ENCODE measurements around the gene PLIN3. TPM values are rescaled to one million over a fixed set of nuclear protein-coding genes. Genes with fewer than 3 reads are reported as not detected.
"Not testable (repeated sequence)": the region's sequence is repeated elsewhere in the genome, so short reads cannot be mapped to it uniquely, and the experiment has no call there.

Gene PLIN3
- total RNA-seq, 4 donors from 2014 or later, result 67.3 to 173 (median 147) TPM

DNA sequence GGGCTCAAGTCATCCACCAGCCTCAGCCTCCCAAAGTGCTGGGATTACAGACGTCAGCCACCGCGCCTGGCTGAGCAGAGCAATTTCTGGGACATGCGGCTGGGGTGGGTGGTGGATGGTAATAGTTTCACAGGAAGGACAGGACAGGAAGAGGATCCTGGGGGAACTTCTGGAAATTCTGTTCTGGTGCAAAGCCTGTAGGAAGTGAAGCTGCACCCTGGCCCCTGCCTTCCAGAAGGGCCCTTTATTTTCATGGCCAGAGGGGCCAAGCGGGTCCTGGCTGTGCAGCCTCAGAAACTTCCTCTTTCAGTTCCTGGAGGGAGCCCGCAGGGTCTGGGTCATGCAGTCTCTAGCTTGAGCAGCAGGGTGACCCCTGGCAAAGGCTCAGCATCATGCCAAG is 60.3 kb downstream of the PLIN3 start:
- DNase-seq, result no peak
- H3K4me3 ChIP-seq, result no peak overlapping the region
- H3K36me3 ChIP-seq, result no peaks in the 10 kb centered on the region
- WGBS, 2 donors, result 71 to 83% methylated on average over 3 to 4 of the region's 6 CpGs
- TF ChIP-seq, protein P1, sequence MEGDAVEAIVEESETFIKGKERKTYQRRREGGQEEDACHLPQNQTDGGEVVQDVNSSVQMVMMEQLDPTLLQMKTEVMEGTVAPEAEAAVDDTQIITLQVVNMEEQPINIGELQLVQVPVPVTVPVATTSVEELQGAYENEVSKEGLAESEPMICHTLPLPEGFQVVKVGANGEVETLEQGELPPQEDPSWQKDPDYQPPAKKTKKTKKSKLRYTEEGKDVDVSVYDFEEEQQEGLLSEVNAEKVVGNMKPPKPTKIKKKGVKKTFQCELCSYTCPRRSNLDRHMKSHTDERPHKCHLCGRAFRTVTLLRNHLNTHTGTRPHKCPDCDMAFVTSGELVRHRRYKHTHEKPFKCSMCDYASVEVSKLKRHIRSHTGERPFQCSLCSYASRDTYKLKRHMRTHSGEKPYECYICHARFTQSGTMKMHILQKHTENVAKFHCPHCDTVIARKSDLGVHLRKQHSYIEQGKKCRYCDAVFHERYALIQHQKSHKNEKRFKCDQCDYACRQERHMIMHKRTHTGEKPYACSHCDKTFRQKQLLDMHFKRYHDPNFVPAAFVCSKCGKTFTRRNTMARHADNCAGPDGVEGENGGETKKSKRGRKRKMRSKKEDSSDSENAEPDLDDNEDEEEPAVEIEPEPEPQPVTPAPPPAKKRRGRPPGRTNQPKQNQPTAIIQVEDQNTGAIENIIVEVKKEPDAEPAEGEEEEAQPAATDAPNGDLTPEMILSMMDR (IDR thresholded peaks at IDR 0.05), result no peak
- TF ChIP-seq POLR2A (IDR thresholded peaks at IDR 0.05), result no peak
- H3K27ac ChIP-seq, result peak overlapping the region in 1 of 4 donors; percentile 39
- intact Hi-C loops (cut with DNase I), result no loop called here
- peaks cover 3 to 32% (median 7%) of the 10 kb centered on the region in 3 donors for H3K4me1 ChIP-seq
- no peaks in the 10 kb centered on the region for H3K9me3 ChIP-seq
- no peaks in the 10 kb centered on the region for H3K27me3 ChIP-seq

DNA sequence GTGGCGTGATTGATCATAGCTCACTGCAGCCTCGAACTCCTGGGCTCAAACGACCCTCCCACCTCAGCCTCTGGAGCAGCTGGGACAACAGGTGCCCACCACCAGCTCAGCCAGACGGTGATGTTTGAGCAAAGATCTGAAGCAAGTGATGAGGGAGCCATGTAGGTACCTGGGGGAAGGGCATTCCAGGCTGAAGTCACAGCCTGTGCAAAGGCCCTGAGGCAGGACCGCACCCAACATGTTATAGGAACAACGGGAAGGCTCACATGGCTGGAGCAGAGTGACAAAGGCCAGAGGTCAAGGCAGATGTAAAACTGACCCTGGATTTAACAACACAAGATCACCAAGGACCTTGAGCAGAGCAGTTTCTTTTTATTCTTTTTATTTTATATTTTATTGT is 61.1 kb downstream of the PLIN3 start:
- H3K4me1 ChIP-seq, result peaks cover 3 to 32% (median 3%) of the 10 kb centered on the region in 3 donors
- H3K9me3 ChIP-seq, result no peaks in the 10 kb centered on the region
- TF ChIP-seq, protein P1 (IDR thresholded peaks at IDR 0.05), result no peak
- TF ChIP-seq POLR2A (IDR thresholded peaks at IDR 0.05), result no peak
- H3K27ac ChIP-seq, result no peak overlapping the region
- H3K4me3 ChIP-seq, result no peak overlapping the region
- H3K27me3 ChIP-seq, result no peaks in the 10 kb centered on the region
- H3K36me3 ChIP-seq, result no peaks in the 10 kb centered on the region
- intact Hi-C loops (cut with DNase I), result no loop called here
- WGBS, 2 donors, result 73% methylated on average over 3 to 6 of the region's 6 CpGs
- DNase-seq, result no peak

DNA sequence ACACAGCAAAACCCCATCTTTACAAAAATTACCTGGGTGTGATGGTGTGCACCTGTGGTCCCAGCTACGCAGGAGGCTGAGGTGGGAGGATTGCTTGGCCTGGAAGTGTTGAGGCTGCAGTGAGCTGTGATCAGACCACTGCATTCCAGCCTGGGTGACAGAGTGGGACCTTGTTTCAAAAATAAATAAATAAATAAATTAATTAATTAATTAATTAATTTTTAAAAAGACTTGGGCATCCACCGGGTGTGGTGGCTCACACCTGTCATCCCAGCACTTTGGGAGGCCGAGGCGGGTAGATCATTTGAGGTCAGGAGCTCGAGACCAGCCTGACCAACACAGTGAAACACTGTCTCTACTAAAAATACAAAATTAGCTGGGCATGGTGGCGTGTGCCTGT is 62.3 kb downstream of the PLIN3 start:
- H3K27me3 ChIP-seq; H3K4me3 ChIP-seq; H3K9me3 ChIP-seq; intact Hi-C loops (cut with DNase I); H3K36me3 ChIP-seq; H3K27ac ChIP-seq; DNase-seq: not testable (repeated sequence)
- peaks cover 9 to 43% (median 11%) of the 10 kb centered on the region in 3 donors for H3K4me1 ChIP-seq
- 84 to 98% methylated on average over 6 of the region's 6 CpGs for WGBS, 2 donors

DNA sequence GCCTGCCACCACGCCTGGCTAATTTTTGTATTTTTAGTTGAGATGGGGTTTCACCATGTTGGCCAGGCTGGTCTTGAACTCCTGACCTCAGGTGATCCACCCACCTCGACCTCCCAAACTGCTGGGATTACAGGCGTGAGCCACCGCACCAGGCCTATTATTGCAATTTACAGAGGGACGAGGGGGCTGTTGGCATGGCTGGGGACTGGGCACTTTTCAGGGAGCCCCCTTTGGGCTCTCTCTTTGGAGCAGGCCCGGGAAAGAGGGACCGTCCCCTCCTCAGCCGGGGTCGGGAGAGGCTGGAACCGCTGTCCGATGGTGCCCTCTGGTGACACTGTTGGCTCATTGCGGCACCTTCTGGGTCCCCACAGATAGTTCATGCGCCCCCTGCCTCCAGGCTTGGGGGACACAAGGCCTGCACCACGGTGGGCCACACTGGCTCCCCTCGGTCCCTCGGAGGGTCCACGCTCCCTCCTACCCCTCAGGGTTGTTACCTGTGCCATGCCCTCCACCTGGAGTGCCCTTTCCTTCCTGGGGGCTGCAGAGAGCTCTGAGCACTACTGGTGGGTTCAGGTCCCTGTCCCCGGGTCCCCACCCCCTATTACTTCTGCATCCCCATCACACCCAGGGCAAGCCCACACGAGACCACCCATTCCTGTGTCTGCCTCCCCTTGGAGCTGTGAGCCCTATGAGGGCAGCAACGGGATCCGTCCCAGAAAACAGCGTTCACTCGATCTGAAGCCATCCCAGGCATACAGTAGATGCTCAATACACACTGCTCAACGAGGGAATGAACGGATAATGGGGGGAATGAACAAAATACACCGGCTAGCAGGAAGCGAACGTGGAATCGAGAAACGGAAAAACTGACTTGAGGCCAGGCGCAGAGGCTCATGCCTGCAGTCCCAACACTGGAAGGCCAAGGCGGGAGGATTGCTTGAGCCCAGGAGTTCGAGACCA is 63.5 kb downstream of the PLIN3 start:
- H3K9me3 ChIP-seq, result no peaks in the 10 kb centered on the region
- DNase-seq, result no peak
- H3K27ac ChIP-seq, result no peak overlapping the region
- H3K4me1 ChIP-seq, result peaks cover 11 to 43% (median 13%) of the 10 kb centered on the region in 3 donors
- H3K27me3 ChIP-seq, result no peaks in the 10 kb centered on the region
- no peak overlapping the region for H3K4me3 ChIP-seq
- WGBS, 2 donors, result 58 to 62% methylated on average over 19 of the region's 33 CpGs
- peaks cover 0 to 2% (median 0%) of the 10 kb centered on the region in 3 donors for H3K36me3 ChIP-seq
- intact Hi-C loops (cut with DNase I), result no loop called here
- TF ChIP-seq, protein P1 (IDR thresholded peaks at IDR 0.05), result peak; percentile 59 to 82 (median 72)
- no peak for TF ChIP-seq POLR2A (IDR thresholded peaks at IDR 0.05)

DNA sequence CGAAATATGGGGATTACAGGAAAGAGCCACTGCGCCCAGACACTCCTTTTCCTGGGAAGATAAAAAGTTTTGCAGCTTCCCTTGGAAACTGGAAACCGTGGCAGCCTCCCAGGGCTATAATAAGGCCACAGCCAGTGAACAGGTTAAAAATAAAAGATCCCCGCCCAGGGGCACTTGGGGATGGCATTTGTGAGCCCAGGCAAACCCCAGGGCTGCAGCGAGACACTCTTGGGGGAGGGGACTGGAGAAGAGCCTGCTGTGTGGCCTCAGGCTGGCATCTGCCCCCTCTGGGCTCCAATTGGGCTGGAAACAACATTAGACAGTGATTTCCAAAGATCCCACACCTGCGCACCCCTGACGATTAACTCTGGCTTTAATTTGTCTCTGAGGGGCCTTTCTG is 64.8 kb downstream of the PLIN3 start:
- Histone ChIP-seq H3K27ac (no peak overlapping the region), H3K36me3 (peaks cover 0 to 15% (median 0%) of the 10 kb centered on the region in 3 donors), H3K4me3 (no peak overlapping the region), H3K27me3 (no peaks in the 10 kb centered on the region), H3K9me3 (no peaks in the 10 kb centered on the region), H3K4me1 (peaks cover 11 to 43% (median 13%) of the 10 kb centered on the region in 3 donors)
- DNase-seq, result no peak
- 71 to 83% methylated on average over 5 of the region's 7 CpGs for WGBS, 2 donors
- TF ChIP-seq POLR2A (IDR thresholded peaks at IDR 0.05), result no peak
- TF ChIP-seq, protein P1 (IDR thresholded peaks at IDR 0.05), result no peak
- intact Hi-C loops (cut with DNase I), result no loop called here

Measured in esophagus squamous epithelium (tissue), 5 donors.